Germinal center (tissue), 1 donor: ENCODE data around the gene KCNE1.
"Not testable (repeated sequence)": the region's sequence is repeated elsewhere in the genome, so short reads cannot be mapped to it uniquely, and the experiment has no call there.

ENCODE experiments used
- DNase-seq: peaks from one replicate; pipeline ENCODE4 v3.0.0; 2012; ENCODE audit warnings: mixed read lengths, low spot score

Gene KCNE1

DNA sequence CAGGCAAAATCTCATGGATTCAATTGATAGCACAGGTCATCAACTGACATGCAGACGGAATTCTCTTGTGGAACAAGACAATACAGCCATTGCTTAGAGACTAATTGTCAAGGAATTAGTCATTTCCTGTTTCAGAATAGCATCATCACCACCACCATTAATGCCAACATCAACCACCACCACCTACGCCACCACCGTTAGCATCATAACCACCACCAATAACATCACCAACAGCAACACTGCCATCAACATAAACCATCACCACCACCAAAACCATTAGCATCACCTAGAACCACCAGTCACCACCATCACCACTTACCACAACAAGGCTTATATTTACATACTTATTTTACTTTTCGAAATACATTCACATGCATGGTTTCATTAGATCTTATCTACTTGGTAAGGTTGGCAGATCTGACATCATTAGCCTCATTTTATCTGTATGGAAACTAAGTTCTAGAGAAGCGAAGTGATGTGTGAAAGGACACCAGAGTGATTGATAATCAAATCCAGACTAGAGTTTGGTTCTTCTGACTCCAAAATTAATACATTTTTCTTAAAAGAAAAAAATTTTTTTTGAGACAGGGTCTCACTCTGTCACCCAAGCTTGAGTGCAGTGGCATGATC is 94.4 kb downstream of the KCNE1 start:
- DNase-seq, result not testable (repeated sequence)

DNA sequence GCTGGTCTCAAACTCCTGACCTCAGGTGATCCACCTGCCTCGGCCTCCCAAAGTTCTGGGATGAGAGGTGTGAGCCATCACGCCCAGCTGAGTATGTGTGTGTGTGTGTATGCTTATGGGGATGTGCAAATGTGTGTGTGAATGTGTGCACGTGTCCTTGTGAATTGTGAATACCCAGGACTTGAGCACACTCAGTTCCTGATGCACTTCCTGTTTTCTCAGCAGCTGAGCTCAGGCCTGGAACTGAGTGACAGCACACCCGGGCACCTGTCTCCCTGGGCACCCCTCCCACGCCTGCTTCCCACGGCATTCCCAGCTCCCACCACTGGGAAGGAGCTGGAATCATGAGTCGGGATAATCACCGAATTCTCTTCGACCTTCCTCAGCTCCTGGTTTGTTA is 104.7 kb downstream of the KCNE1 start:
- DNase-seq, result not testable (repeated sequence)

- DNase-seq, result not testable (repeated sequence)
Observed at GRCh38 chr21:34406676-34407075, 105.3 kb downstream of the KCNE1 start.

GRCh38 chr21:34406102-34406501 is 105.9 kb downstream of the KCNE1 start:
- DNase-seq, result not testable (repeated sequence)

- not testable (repeated sequence) for DNase-seq
Observed at GRCh38 chr21:34405686-34406085, 106.3 kb downstream of the KCNE1 start.

DNA sequence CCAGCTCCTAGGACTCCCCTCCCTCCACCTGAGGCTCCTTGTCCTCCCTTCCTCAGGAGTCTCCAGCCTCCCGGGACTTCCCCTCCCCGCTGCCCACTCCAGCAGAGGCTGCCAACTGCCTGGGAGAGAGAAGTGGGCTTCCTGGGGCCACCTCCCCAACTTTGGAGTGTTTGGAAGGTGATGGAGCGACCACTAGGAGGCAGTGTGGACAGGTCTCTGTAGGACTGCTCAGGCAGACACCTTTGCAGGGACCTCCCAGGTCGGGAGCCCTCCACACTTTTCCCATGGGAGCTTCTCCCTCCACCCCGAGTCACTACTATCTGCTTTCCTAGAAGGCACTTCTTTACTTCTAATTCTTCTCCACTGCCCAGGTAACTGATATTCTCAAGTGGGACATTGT is 107.3 kb downstream of the KCNE1 start:
- not testable (repeated sequence) for DNase-seq

DNA sequence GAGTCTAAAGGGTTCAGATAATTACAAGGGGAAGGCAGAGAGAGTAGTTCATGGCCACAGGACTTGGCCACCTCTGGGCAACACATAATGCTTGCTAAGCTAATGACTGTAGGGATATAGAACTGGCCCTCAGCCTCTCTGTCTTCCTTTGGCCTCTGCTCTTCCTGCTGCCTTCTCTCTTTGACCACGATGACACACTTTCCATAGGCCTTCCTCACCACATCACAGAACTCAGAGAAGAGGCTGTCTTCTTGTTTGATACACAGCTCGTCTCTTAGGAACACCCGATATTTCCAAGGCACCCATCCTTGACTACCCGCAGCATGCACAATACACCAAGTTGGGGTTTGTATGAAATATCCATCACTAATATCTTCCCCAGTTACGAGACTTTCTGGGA is 111.5 kb downstream of the KCNE1 start:
- DNase-seq, result not testable (repeated sequence)
